K562 (cell line): ENCODE results near the gene BTBD2. TPM values are rescaled to one million over a fixed set of nuclear protein-coding genes. Genes with fewer than 3 reads are reported as not detected.

Experiments
- ATAC-seq: fragments of 200-7000 bp; cut with Tn5 transposase; 3 replicates; pipeline ENCODE4 v1.9.1; 2020; ENCODE audit warnings: moderate library complexity
- BruUV-seq: library from RNA; stranded (reverse); fragments of 400-500 nt; replicated peaks from 2 replicates; lab custom pipeline; 2021; lab: Mats Ljungman, UMichigan
- CTCF ChIA-PET: fragments of 300-600 bp; formaldehyde crosslinking; extraction: SDS; loops from one replicate; lab custom pipeline; 2021; ENCODE audit warnings: low intra/inter-chr PET ratio; lab: Yijun Ruan, JAX
- POLR2A ChIA-PET: fragments of 300-600, 350-650 bp; sonication (Branson Sonifier 250); formaldehyde crosslinking; extraction: SDS; loops from one replicate; lab custom pipeline; 2021; ENCODE audit warnings: antibody characterized with exemption, inconsistent platforms; lab: Yijun Ruan, JAX
- DNase-seq, 4 experiments: peaks; one replicate each; pipeline versions ENCODE4 v3.0.0 to v3.0.0-alpha.2; 2011 to 2018; ENCODE audit warnings: low spot score in 3 of 4, mixed read lengths in 3 of 4; ENCODE audit errors: extremely low read depth in 1 of 4
- FAIRE-seq: peaks from 2 replicates; lab custom pipeline; 2011; peaks lifted over from hg19 to GRCh38; lab: Jason Lieb, UNC
- H2AFZ ChIP-seq: 2 replicates; pipeline ENCODE4 v1.6.0; 2011; ENCODE audit warnings: low read depth, low read length, control low read depth, inconsistent platforms
- H3K27ac ChIP-seq: fragments of 200-600 bp; 3 replicates; pipeline ENCODE4 v1.8.0; 2011; ENCODE audit warnings: low read depth, mild to moderate bottlenecking, control low read depth, inconsistent platforms, low read length, moderate library complexity, mixed read lengths; ENCODE audit errors: extremely low read depth
- H3K27me3 ChIP-seq, 2 experiments: fragments of 300-600 bp in 1 of 2; 2 replicates in 1 of 2; 3 replicates in 1 of 2; pipeline versions ENCODE4 v1.6.0 to v1.8.0; 2011; ENCODE audit warnings: inconsistent platforms in 2 of 2, low read length in 2 of 2, mild to moderate bottlenecking in 1 of 2, mixed read lengths in 1 of 2, moderate library complexity in 1 of 2; ENCODE audit not compliant: control insufficient read depth in 2 of 2, insufficient read depth in 2 of 2
- H3K36me3 ChIP-seq: fragments of 300-600 bp; 3 replicates; pipeline ENCODE4 v1.8.0; 2011; ENCODE audit warnings: mild to moderate bottlenecking, low read length, inconsistent platforms; ENCODE audit not compliant: control insufficient read depth, insufficient read depth
- H3K4me1 ChIP-seq, 2 experiments: fragments of 200-600 bp in 1 of 2; replicated peaks in 1 of 2; 2 replicates in 1 of 2; 3 replicates in 1 of 2; pipeline versions ENCODE4 v1.5.1 to v1.8.0; 2011; ENCODE audit warnings: inconsistent platforms in 2 of 2, low read length in 2 of 2, mild to moderate bottlenecking in 1 of 2, mixed read lengths in 1 of 2, moderate library complexity in 1 of 2; ENCODE audit not compliant: control insufficient read depth in 2 of 2, insufficient read depth in 2 of 2
- H3K4me2 ChIP-seq: 2 replicates; pipeline ENCODE4 v1.6.1; 2011; ENCODE audit warnings: low read length, control low read depth, inconsistent platforms, mixed read lengths; ENCODE audit not compliant: insufficient read depth
- H3K4me3 ChIP-seq: fragments of 200-600 bp; sonication (generic), shearing (Covaris generic); 2 replicates; pipeline ENCODE4 v1.5.1; 2016; ENCODE audit warnings: control low read depth, inconsistent platforms
- H3K79me2 ChIP-seq: fragments of 200-600 bp; 3 replicates; pipeline ENCODE4 v1.8.0; 2011; ENCODE audit warnings: low read length, inconsistent platforms; ENCODE audit not compliant: control insufficient read depth, insufficient read depth
- H3K9ac ChIP-seq, 2 experiments: 2 replicates each; pipeline versions ENCODE4 v1.6.0 to v1.6.1; 2011; ENCODE audit warnings: low read depth in 2 of 2, low read length in 2 of 2, control low read depth in 1 of 2, inconsistent platforms in 1 of 2, mild to moderate bottlenecking in 1 of 2, mixed read lengths in 1 of 2; ENCODE audit not compliant: insufficient read depth in 1 of 2
- H3K9me1 ChIP-seq: one replicate; pipeline ENCODE4 v1.6.0; 2011; ENCODE audit warnings: inconsistent platforms, mild to moderate bottlenecking, low read length, moderate library complexity; ENCODE audit not compliant: control insufficient read depth, insufficient read depth
- H3K9me3 ChIP-seq: replicated peaks from 2 replicates; pipeline ENCODE4 v1.5.1; 2011; ENCODE audit warnings: low read depth, low read length, inconsistent platforms; ENCODE audit not compliant: control insufficient read depth, insufficient read depth
- H4K20me1 ChIP-seq: replicated peaks from 2 replicates; pipeline ENCODE4 v1.6.1; 2011; ENCODE audit warnings: low read length, inconsistent platforms, mixed read lengths; ENCODE audit not compliant: control insufficient read depth, insufficient read depth
- ATF6 ChIP-seq: sonication (generic); formaldehyde crosslinking; IDR thresholded peaks from 2 replicates; pipeline ENCODE4 v1.4.0; 2020; ENCODE audit warnings: mild to moderate bottlenecking, missing genetic modification reagents
- BCOR ChIP-seq: fragments of 450-650 bp; IDR thresholded peaks from 2 replicates; pipeline ENCODE4 v1.6.1; 2016
- CHAMP1 ChIP-seq: fragments of 450-650 bp; IDR thresholded peaks from 2 replicates; pipeline ENCODE4 v1.6.1; 2016; ENCODE audit warnings: mild to moderate bottlenecking
- FOS ChIP-seq: IDR thresholded peaks from 3 replicates; pipeline ENCODE4 v1.6.1; 2011; ENCODE audit not compliant: insufficient read length; ENCODE audit errors: extremely low read depth
- FUS ChIP-seq: fragments of 200-400 bp; formaldehyde crosslinking; optimal IDR thresholded peaks from 2 replicates; pipeline ENCODE3; 2017; ENCODE audit warnings: low read depth, low read length
- HDAC8 ChIP-seq: fragments of 450-650 bp; IDR thresholded peaks from 2 replicates; pipeline ENCODE4 v1.6.1; 2016; ENCODE audit warnings: mild to moderate bottlenecking, missing genetic modification characterization, moderate library complexity, missing compliant biosample characterization
- PHF8 ChIP-seq: fragments of 200-600 bp; sonication (generic); IDR thresholded peaks from 2 replicates; pipeline ENCODE4 v1.6.1; 2012; ENCODE audit warnings: mixed run types, mild to moderate bottlenecking, inconsistent platforms, low read length, moderate library complexity, borderline replicate concordance
- POU5F1 ChIP-seq: fragments of 150-350 bp; IDR thresholded peaks from 2 replicates; pipeline ENCODE4 v1.6.1; 2014; ENCODE audit warnings: borderline replicate concordance, low read length, low read depth, mild to moderate bottlenecking; ENCODE audit not compliant: partially characterized antibody
- SAP30 ChIP-seq: fragments of 200-600 bp; sonication (generic); IDR thresholded peaks from 2 replicates; pipeline ENCODE4 v1.6.1; 2012; ENCODE audit warnings: borderline replicate concordance, low read depth, mild to moderate bottlenecking, moderate library complexity, low read length, control low read depth, inconsistent platforms; ENCODE audit not compliant: insufficient read depth, poor library complexity, severe bottlenecking
- TSHZ1 ChIP-seq: fragments of 250-450 bp; sonication (Bioruptor Pico); IDR thresholded peaks from 2 replicates; pipeline ENCODE4 v1.4.0; 2020; ENCODE audit warnings: mild to moderate bottlenecking, moderate library complexity
- WGBS: fragments of 100-300 bp; shearing (Covaris generic); methylation state at CpG from one replicate; pipeline ENCODE4 v1.1.6; 2016; ENCODE audit warnings: low coverage, mixed read lengths; ENCODE audit not compliant: insufficient coverage; ENCODE audit errors: missing lambda C conversion rate; 5-methylcytosine and 5-hydroxymethylcytosine counted together
- in situ Hi-C: fragments of 300-500 bp; cut with MboI; formaldehyde crosslinking; loops from 4 replicates; pipeline ENCODE4 v1.15.0; 2018; ENCODE audit warnings: inconsistent platforms, mixed read lengths
- intact Hi-C: fragments of 100-400 bp; cut with micrococcal nuclease; formaldehyde crosslinking; loops from 2 replicates; pipeline ENCODE4 v1.14.2; 2022
- polyA plus RNA-seq, 8 experiments: library from polyadenylated mRNA; depleted of rRNA in 4 of 8; stranded (reverse) in 5 of 8; unstranded in 3 of 8; fragments of >200 nt; fragmentation: Nextera tagmentation in 2 of 8; fragmentation: Illumina TruSeq in 1 of 8; extraction: Ambion mirVana in 2 of 8; extraction: Trizol in 1 of 8; gene quantifications; 2 replicates each; pipeline versions ENCODE4 v1.2.1 to v1.2.3, GENCODE V29; 2011 to 2014; ENCODE audit warnings: inconsistent platforms in 1 of 8, missing spikeins in 1 of 8
- total RNA-seq, 7 experiments: library from RNA; depleted of rRNA in 6 of 7; stranded (reverse); fragments of >200 nt in 6 of 7; fragmentation: Illumina TruSeq in 2 of 7; extraction: Trizol in 2 of 7; gene quantifications; 2 replicates each; pipeline versions ENCODE4 v1.2.1 to v1.2.3, GENCODE V29; 2011 to 2021; ENCODE audit warnings: low replicate concordance in 1 of 7

BTBD2 gene
- total and polyA plus RNA-seq, 9 of the 15 experiments (the other 6 are each of a cell fraction or from before 2014, with no cell fraction given): 0.10 to 15.6 (median 6.9) TPM

DNA sequence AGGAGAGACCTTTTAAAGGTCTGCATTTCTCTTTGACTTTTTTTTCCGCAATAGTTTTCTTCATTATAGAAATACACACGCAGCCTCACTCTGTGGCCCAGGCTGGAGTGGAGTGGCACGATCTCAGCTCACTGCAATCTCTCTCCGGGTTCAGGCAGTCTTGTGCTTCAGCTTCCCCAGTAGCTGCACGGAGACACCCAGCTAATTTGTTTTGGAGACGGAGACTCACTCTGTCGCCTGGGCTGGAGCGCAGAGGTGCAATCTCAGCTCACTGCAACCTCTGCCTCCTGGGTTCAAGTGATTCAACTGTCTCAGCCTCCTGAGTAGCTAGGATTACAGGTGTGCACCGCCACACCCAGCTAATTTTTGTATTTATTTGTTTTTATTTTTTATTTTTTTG, 47.3 kb upstream of the BTBD2 start:
- Histone ChIP-seq H4K20me1 (no peaks in the 10 kb centered on the region), H3K27ac (no peak overlapping the region; the same call in 2 of the 3 replicates), H3K36me3 (no peaks in the 10 kb centered on the region), H3K9me3 (no peaks in the 10 kb centered on the region), H3K79me2 (peaks cover 9% of the 10 kb centered on the region; the same call in 2 of the 3 replicates), H3K4me2 (peak overlapping the region; percentile 95; the same call in 1 of the 2 replicates), H3K9ac (peak overlapping the region; percentile 97 to 98; a peak in 3 of 4 replicates), H3K27me3 (no peaks in the 10 kb centered on the region), H3K9me1 (no peaks in the 10 kb centered on the region), H3K4me1 (peaks cover 33 to 65% of the 10 kb centered on the region in 2 experiments), H3K4me3 (no peak overlapping the region), H2AFZ (no peak overlapping the region)
- in situ Hi-C loops (no loop called here), intact Hi-C loops (loop anchor here (5.0 kb wide), 1 partner anchor 135 kb away; no protein-coding TSS in a partner anchor)
- 89% methylated on average over 9 of the region's 9 CpGs for WGBS
- FAIRE-seq (no peak), DNase-seq (no peak), ATAC-seq (no peak)
- no peak for TF ChIP-seq HDAC8
- TF ChIP-seq PHF8: no peak
- no peak for TF ChIP-seq BCOR
- TF ChIP-seq SAP30: no peak
- TF ChIP-seq FOS: no peak
- TF ChIP-seq CHAMP1: no peak
- no peak for TF ChIP-seq POU5F1
- no peak for TF ChIP-seq FUS
- TF ChIP-seq TSHZ1: no peak
- no peak for TF ChIP-seq ATF6
- POLR2A ChIA-PET: interaction anchor here (0.6 to 6.8 kb wide), 7 partner anchors 10 to 198 kb away, joined by 3 to 72 read pairs (median 4); no protein-coding TSS in a partner anchor
- CTCF ChIA-PET: interaction anchor here (0.7 kb wide), 1 partner anchor 43 kb away, joined by 4 read pairs; no protein-coding TSS in a partner anchor
- no TSS peak for BruUV-seq
